K562 (cell line): ENCODE data around the gene ZNF503. TPM values are rescaled to one million over a fixed set of nuclear protein-coding genes. Genes with fewer than 3 reads are reported as not detected.

ENCODE experiments used
- ATAC-seq: fragments of 200-7000 bp; cut with Tn5 transposase; 3 replicates; pipeline ENCODE4 v1.9.1; 2020; ENCODE audit warnings: moderate library complexity
- BruUV-seq: library from RNA; stranded (reverse); fragments of 400-500 nt; replicated peaks from 2 replicates; lab custom pipeline; 2021; lab: Mats Ljungman, UMichigan
- CTCF ChIA-PET: fragments of 300-600 bp; formaldehyde crosslinking; extraction: SDS; loops from one replicate; lab custom pipeline; 2021; ENCODE audit warnings: low intra/inter-chr PET ratio; lab: Yijun Ruan, JAX
- POLR2A ChIA-PET: fragments of 300-600, 350-650 bp; sonication (Branson Sonifier 250); formaldehyde crosslinking; extraction: SDS; loops from one replicate; lab custom pipeline; 2021; ENCODE audit warnings: antibody characterized with exemption, inconsistent platforms; lab: Yijun Ruan, JAX
- DNase-seq, 4 experiments: peaks; one replicate each; pipeline versions ENCODE4 v3.0.0 to v3.0.0-alpha.2; 2011 to 2018; ENCODE audit warnings: low spot score in 3 of 4, mixed read lengths in 3 of 4; ENCODE audit errors: extremely low read depth in 1 of 4
- FAIRE-seq: peaks from 2 replicates; lab custom pipeline; 2011; peaks lifted over from hg19 to GRCh38; lab: Jason Lieb, UNC
- H2AFZ ChIP-seq: 2 replicates; pipeline ENCODE4 v1.6.0; 2011; ENCODE audit warnings: low read depth, low read length, control low read depth, inconsistent platforms
- H3K27ac ChIP-seq: fragments of 200-600 bp; 3 replicates; pipeline ENCODE4 v1.8.0; 2011; ENCODE audit warnings: low read depth, mild to moderate bottlenecking, control low read depth, inconsistent platforms, low read length, moderate library complexity, mixed read lengths; ENCODE audit errors: extremely low read depth
- H3K27me3 ChIP-seq, 2 experiments: fragments of 300-600 bp in 1 of 2; 2 replicates in 1 of 2; 3 replicates in 1 of 2; pipeline versions ENCODE4 v1.6.0 to v1.8.0; 2011; ENCODE audit warnings: inconsistent platforms in 2 of 2, low read length in 2 of 2, mild to moderate bottlenecking in 1 of 2, mixed read lengths in 1 of 2, moderate library complexity in 1 of 2; ENCODE audit not compliant: control insufficient read depth in 2 of 2, insufficient read depth in 2 of 2
- H3K36me3 ChIP-seq: fragments of 300-600 bp; 3 replicates; pipeline ENCODE4 v1.8.0; 2011; ENCODE audit warnings: mild to moderate bottlenecking, low read length, inconsistent platforms; ENCODE audit not compliant: control insufficient read depth, insufficient read depth
- H3K4me1 ChIP-seq, 2 experiments: fragments of 200-600 bp in 1 of 2; replicated peaks in 1 of 2; 2 replicates in 1 of 2; 3 replicates in 1 of 2; pipeline versions ENCODE4 v1.5.1 to v1.8.0; 2011; ENCODE audit warnings: inconsistent platforms in 2 of 2, low read length in 2 of 2, mild to moderate bottlenecking in 1 of 2, mixed read lengths in 1 of 2, moderate library complexity in 1 of 2; ENCODE audit not compliant: control insufficient read depth in 2 of 2, insufficient read depth in 2 of 2
- H3K4me2 ChIP-seq: 2 replicates; pipeline ENCODE4 v1.6.1; 2011; ENCODE audit warnings: low read length, control low read depth, inconsistent platforms, mixed read lengths; ENCODE audit not compliant: insufficient read depth
- H3K4me3 ChIP-seq: fragments of 200-600 bp; sonication (generic), shearing (Covaris generic); 2 replicates; pipeline ENCODE4 v1.5.1; 2016; ENCODE audit warnings: control low read depth, inconsistent platforms
- H3K79me2 ChIP-seq: fragments of 200-600 bp; 3 replicates; pipeline ENCODE4 v1.8.0; 2011; ENCODE audit warnings: low read length, inconsistent platforms; ENCODE audit not compliant: control insufficient read depth, insufficient read depth
- H3K9ac ChIP-seq, 2 experiments: 2 replicates each; pipeline versions ENCODE4 v1.6.0 to v1.6.1; 2011; ENCODE audit warnings: low read depth in 2 of 2, low read length in 2 of 2, control low read depth in 1 of 2, inconsistent platforms in 1 of 2, mild to moderate bottlenecking in 1 of 2, mixed read lengths in 1 of 2; ENCODE audit not compliant: insufficient read depth in 1 of 2
- H3K9me1 ChIP-seq: one replicate; pipeline ENCODE4 v1.6.0; 2011; ENCODE audit warnings: inconsistent platforms, mild to moderate bottlenecking, low read length, moderate library complexity; ENCODE audit not compliant: control insufficient read depth, insufficient read depth
- H3K9me3 ChIP-seq: replicated peaks from 2 replicates; pipeline ENCODE4 v1.5.1; 2011; ENCODE audit warnings: low read depth, low read length, inconsistent platforms; ENCODE audit not compliant: control insufficient read depth, insufficient read depth
- H4K20me1 ChIP-seq: replicated peaks from 2 replicates; pipeline ENCODE4 v1.6.1; 2011; ENCODE audit warnings: low read length, inconsistent platforms, mixed read lengths; ENCODE audit not compliant: control insufficient read depth, insufficient read depth
- ARID1B ChIP-seq: fragments of 450-650 bp; IDR thresholded peaks from 2 replicates; pipeline ENCODE4 v1.6.1; 2016; ENCODE audit warnings: antibody characterized with exemption, mild to moderate bottlenecking, inconsistent platforms
- EHMT2 ChIP-seq: fragments of 450-650 bp; IDR thresholded peaks from 2 replicates; pipeline ENCODE4 v1.6.1; 2018; ENCODE audit warnings: antibody characterized with exemption
- HEY1 ChIP-seq: fragments of 250-450 bp; sonication (Bioruptor Pico); IDR thresholded peaks from 2 replicates; pipeline ENCODE4 v1.5.0; 2020; ENCODE audit warnings: mild to moderate bottlenecking, moderate library complexity, borderline replicate concordance
- RB1 ChIP-seq: fragments of 450-650 bp; IDR thresholded peaks from 2 replicates; pipeline ENCODE4 v1.6.1; 2017; ENCODE audit warnings: low read depth, mild to moderate bottlenecking
- WGBS: fragments of 100-300 bp; shearing (Covaris generic); methylation state at CpG from one replicate; pipeline ENCODE4 v1.1.6; 2016; ENCODE audit warnings: low coverage, mixed read lengths; ENCODE audit not compliant: insufficient coverage; ENCODE audit errors: missing lambda C conversion rate; 5-methylcytosine and 5-hydroxymethylcytosine counted together
- in situ Hi-C: fragments of 300-500 bp; cut with MboI; formaldehyde crosslinking; loops from 4 replicates; pipeline ENCODE4 v1.15.0; 2018; ENCODE audit warnings: inconsistent platforms, mixed read lengths
- intact Hi-C: fragments of 100-400 bp; cut with micrococcal nuclease; formaldehyde crosslinking; loops from 2 replicates; pipeline ENCODE4 v1.14.2; 2022
- polyA plus RNA-seq, 8 experiments: library from polyadenylated mRNA; depleted of rRNA in 4 of 8; stranded (reverse) in 5 of 8; unstranded in 3 of 8; fragments of >200 nt; fragmentation: Nextera tagmentation in 2 of 8; fragmentation: Illumina TruSeq in 1 of 8; extraction: Ambion mirVana in 2 of 8; extraction: Trizol in 1 of 8; gene quantifications; 2 replicates each; pipeline versions ENCODE4 v1.2.1 to v1.2.3, GENCODE V29; 2011 to 2014; ENCODE audit warnings: inconsistent platforms in 1 of 8, missing spikeins in 1 of 8
- total RNA-seq, 7 experiments: library from RNA; depleted of rRNA in 6 of 7; stranded (reverse); fragments of >200 nt in 6 of 7; fragmentation: Illumina TruSeq in 2 of 7; extraction: Trizol in 2 of 7; gene quantifications; 2 replicates each; pipeline versions ENCODE4 v1.2.1 to v1.2.3, GENCODE V29; 2011 to 2021; ENCODE audit warnings: low replicate concordance in 1 of 7
- TF ChIP-seq, protein P1 (sequence below): fragments of 200-400 bp; formaldehyde crosslinking; IDR thresholded peaks from 2 replicates; pipeline ENCODE4 v1.6.1; 2017; ENCODE audit warnings: mild to moderate bottlenecking, low read depth, low read length, moderate library complexity
- TF ChIP-seq, protein P2 (sequence below), 3 experiments: IDR thresholded peaks in 2 of 3; conservative IDR thresholded peaks in 1 of 3; 2 replicates each; pipeline ENCODE4 v1.5.1; 2011 to 2012; ENCODE audit warnings: low read length in 3 of 3, mild to moderate bottlenecking in 3 of 3, control low read depth in 2 of 3, improper control_type of control experiment in 1 of 3, inconsistent platforms in 1 of 3, low read depth in 1 of 3, mixed read lengths in 1 of 3, moderate library complexity in 1 of 3; ENCODE audit not compliant: insufficient read depth in 2 of 3

Gene ZNF503
- total and polyA plus RNA-seq, 9 of the 15 experiments (the other 6 are each of a cell fraction or from before 2014, with no cell fraction given): not detected

DNA sequence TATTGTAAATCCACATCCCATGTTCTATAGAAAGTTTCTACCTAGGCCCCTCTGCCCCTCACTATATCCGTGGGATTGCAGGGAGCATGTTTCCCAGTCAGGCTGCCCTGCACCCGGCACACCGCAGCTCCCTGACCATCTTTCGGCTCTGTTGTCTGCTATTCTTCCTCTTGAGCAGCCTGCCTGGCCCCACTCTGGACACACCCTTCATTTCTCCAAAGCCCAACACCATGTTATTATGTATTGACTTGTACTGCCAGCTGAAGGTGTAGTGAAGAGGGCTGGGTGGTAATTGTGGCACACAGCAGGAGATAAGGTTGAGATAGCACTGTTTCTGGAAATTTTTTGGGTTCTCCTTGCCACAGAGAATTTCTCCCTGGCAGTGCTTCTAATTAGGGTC lies 39.6 kb upstream of the ZNF503 start:
- CTCF ChIA-PET: no interaction called here
- intact Hi-C loops: no loop called here
- Histone ChIP-seq H3K36me3 (no peaks in the 10 kb centered on the region), H3K79me2 (no peaks in the 10 kb centered on the region), H3K27ac (no peak overlapping the region), H3K9ac (no peak overlapping the region), H2AFZ (no peak overlapping the region), H3K4me2 (no peak overlapping the region), H3K9me1 (no peaks in the 10 kb centered on the region), H3K27me3 (no peaks in the 10 kb centered on the region), H3K4me3 (no peak overlapping the region), H4K20me1 (no peaks in the 10 kb centered on the region), H3K9me3 (peaks cover 6% of the 10 kb centered on the region), H3K4me1 (no peaks in the 10 kb centered on the region)
- in situ Hi-C loops: no loop called here
- POLR2A ChIA-PET: interaction anchor here (0.7 to 0.9 kb wide), 2 partner anchors 15 to 20 kb away, joined by 3 to 4 read pairs; no protein-coding TSS in a partner anchor
- TF ChIP-seq RB1: no peak
- no peak for FAIRE-seq
- no peak for ATAC-seq
- 5% methylated on average over 4 of the region's 4 CpGs for WGBS
- BruUV-seq: no TSS peak
- DNase-seq: no peak

DNA sequence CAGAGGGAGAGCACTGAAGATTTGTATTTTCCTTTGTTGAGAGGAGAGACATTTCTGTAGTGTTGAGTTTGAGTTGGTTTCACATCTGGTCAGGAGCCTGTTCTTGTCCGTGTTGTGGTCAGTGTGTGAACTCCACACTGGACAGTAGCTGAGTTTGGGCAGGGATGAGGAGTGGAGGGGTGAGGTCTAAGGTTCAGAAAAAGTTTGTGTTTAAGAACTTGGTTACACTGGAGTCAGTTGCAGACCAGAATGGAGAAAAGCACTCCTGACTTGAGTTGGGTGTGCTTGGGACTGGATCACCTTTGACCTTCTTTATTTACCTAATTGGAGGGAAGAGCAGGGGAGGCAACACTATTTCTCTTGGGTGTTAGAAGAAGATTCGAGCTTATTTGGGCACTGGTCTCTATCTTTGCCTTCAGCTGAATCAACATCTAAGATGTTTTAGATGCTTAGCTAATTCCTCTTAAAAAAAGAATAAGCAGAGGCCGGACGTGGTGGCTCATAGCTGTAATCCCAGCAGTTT lies 38.8 kb upstream of the ZNF503 start:
- Histone ChIP-seq H4K20me1 (no peaks in the 10 kb centered on the region), H3K9me1 (no peaks in the 10 kb centered on the region), H3K36me3 (no peaks in the 10 kb centered on the region), H2AFZ (no peak overlapping the region), H3K4me2 (no peak overlapping the region), H3K79me2 (no peaks in the 10 kb centered on the region), H3K27ac (no peak overlapping the region), H3K27me3 (no peaks in the 10 kb centered on the region; a peak in 1 of 5 replicates), H3K9me3 (peaks cover 6% of the 10 kb centered on the region), H3K9ac (no peak overlapping the region), H3K4me3 (no peak overlapping the region), H3K4me1 (no peaks in the 10 kb centered on the region)
- intact Hi-C loops: no loop called here
- ATAC-seq (no peak), DNase-seq (no peak), FAIRE-seq (no peak)
- 2% methylated on average over 4 of the region's 4 CpGs for WGBS
- ChIA-PET POLR2A (interaction anchor here (0.8 kb wide), 1 partner anchor 17 kb away, joined by 3 read pairs; no protein-coding TSS in a partner anchor), CTCF (no interaction called here)
- TF ChIP-seq ARID1B: no peak
- TF ChIP-seq, protein P1, sequence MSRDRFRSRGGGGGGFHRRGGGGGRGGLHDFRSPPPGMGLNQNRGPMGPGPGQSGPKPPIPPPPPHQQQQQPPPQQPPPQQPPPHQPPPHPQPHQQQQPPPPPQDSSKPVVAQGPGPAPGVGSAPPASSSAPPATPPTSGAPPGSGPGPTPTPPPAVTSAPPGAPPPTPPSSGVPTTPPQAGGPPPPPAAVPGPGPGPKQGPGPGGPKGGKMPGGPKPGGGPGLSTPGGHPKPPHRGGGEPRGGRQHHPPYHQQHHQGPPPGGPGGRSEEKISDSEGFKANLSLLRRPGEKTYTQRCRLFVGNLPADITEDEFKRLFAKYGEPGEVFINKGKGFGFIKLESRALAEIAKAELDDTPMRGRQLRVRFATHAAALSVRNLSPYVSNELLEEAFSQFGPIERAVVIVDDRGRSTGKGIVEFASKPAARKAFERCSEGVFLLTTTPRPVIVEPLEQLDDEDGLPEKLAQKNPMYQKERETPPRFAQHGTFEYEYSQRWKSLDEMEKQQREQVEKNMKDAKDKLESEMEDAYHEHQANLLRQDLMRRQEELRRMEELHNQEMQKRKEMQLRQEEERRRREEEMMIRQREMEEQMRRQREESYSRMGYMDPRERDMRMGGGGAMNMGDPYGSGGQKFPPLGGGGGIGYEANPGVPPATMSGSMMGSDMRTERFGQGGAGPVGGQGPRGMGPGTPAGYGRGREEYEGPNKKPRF: no peak
- TF ChIP-seq, protein P2, sequence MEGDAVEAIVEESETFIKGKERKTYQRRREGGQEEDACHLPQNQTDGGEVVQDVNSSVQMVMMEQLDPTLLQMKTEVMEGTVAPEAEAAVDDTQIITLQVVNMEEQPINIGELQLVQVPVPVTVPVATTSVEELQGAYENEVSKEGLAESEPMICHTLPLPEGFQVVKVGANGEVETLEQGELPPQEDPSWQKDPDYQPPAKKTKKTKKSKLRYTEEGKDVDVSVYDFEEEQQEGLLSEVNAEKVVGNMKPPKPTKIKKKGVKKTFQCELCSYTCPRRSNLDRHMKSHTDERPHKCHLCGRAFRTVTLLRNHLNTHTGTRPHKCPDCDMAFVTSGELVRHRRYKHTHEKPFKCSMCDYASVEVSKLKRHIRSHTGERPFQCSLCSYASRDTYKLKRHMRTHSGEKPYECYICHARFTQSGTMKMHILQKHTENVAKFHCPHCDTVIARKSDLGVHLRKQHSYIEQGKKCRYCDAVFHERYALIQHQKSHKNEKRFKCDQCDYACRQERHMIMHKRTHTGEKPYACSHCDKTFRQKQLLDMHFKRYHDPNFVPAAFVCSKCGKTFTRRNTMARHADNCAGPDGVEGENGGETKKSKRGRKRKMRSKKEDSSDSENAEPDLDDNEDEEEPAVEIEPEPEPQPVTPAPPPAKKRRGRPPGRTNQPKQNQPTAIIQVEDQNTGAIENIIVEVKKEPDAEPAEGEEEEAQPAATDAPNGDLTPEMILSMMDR (IDR thresholded peaks at IDR 0.05 in 2 of 3, conservative IDR thresholded peaks at IDR 0.05 in 1 of 3; ENCODE audit: insufficient read depth in 2 of 3, low read depth in 1 of 3, low read length in 3 of 3): no peak
- TF ChIP-seq EHMT2: no peak
- no peak for TF ChIP-seq HEY1 (CRISPR knock-in tag)
- in situ Hi-C loops: no loop called here
- BruUV-seq: no TSS peak
